ENCODE data around the gene IGSF6. TPM values are rescaled to one million over a fixed set of nuclear protein-coding genes. Genes with fewer than 3 reads are reported as not detected.

Gene IGSF6
- total and polyA plus RNA-seq, 2 donors (not counting 1 experiment from before 2014, with no cell fraction given), result 0.33 to 1.3 TPM

- Histone ChIP-seq H3K9ac (ENCODE audit: low read length) (no peak overlapping the region), H3K79me2 (ENCODE audit: control insufficient read depth, insufficient read depth, low read length) (no peaks in the 10 kb centered on the region), H3K9me3 (ENCODE audit: control extremely low read depth in 1 of 3, control insufficient read depth in 2 of 3, insufficient read depth in 1 of 3, low read length in 2 of 3) (no peaks in the 10 kb centered on the region), H3K27me3 (replicated peaks in 1 of 4; ENCODE audit: control extremely low read depth in 1 of 4, control insufficient read depth in 3 of 4, insufficient read depth in 4 of 4, low read length in 3 of 4) (no peaks in the 10 kb centered on the region), H2AFZ (ENCODE audit: insufficient read depth, low read depth, low read length, poor library complexity, severe bottlenecking) (no peak overlapping the region), H3K4me1 (ENCODE audit: control insufficient read depth in 2 of 2, insufficient read depth in 2 of 2, low read length in 2 of 2) (peaks cover 5 to 8% of the 10 kb centered on the region in 2 donors), H3K4me3 (ENCODE audit: control extremely low read depth in 1 of 5, extremely low read depth in 1 of 5, insufficient read depth in 1 of 5, low read depth in 2 of 5, low read length in 4 of 5) (no peak overlapping the region), H3K27ac (ENCODE audit: low read length in 2 of 2) (no peak overlapping the region), H3K36me3 (replicated peaks in 1 of 2; ENCODE audit: control extremely low read depth in 1 of 2, control insufficient read depth in 1 of 2, extremely low read depth in 1 of 2, insufficient read depth in 2 of 2, low read length in 1 of 2) (no peaks in the 10 kb centered on the region), H4K20me1 (ENCODE audit: control insufficient read depth, insufficient read depth, low read length, poor library complexity, severe bottlenecking) (no peaks in the 10 kb centered on the region), H3K4me2 (replicated peaks; ENCODE audit: low read depth, low read length, poor library complexity, severe bottlenecking) (no peak overlapping the region)
- intact Hi-C loops (cut with micrococcal nuclease), result no loop called here
- POLR2A ChIA-PET, result no interaction called here
- H3K27ac Mint-ChIP-seq, result no peak overlapping the region
- CTCF ChIA-PET, result interaction anchor here (1.0 to 3.1 kb wide), 4 partner anchors 9 to 116 kb away, joined by 3 to 15 read pairs (median 7); no protein-coding TSS in a partner anchor
- DNase-seq, result no peak
- H3K4me1 Mint-ChIP-seq, result peaks cover 14% of the 10 kb centered on the region
- TF ChIP-seq, protein P1, sequence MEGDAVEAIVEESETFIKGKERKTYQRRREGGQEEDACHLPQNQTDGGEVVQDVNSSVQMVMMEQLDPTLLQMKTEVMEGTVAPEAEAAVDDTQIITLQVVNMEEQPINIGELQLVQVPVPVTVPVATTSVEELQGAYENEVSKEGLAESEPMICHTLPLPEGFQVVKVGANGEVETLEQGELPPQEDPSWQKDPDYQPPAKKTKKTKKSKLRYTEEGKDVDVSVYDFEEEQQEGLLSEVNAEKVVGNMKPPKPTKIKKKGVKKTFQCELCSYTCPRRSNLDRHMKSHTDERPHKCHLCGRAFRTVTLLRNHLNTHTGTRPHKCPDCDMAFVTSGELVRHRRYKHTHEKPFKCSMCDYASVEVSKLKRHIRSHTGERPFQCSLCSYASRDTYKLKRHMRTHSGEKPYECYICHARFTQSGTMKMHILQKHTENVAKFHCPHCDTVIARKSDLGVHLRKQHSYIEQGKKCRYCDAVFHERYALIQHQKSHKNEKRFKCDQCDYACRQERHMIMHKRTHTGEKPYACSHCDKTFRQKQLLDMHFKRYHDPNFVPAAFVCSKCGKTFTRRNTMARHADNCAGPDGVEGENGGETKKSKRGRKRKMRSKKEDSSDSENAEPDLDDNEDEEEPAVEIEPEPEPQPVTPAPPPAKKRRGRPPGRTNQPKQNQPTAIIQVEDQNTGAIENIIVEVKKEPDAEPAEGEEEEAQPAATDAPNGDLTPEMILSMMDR (IDR thresholded peaks at IDR 0.05), result no peak
- TF ChIP-seq EZH2 (IDR thresholded peaks at IDR 0.05; ENCODE audit: borderline replicate concordance, insufficient read depth, low read depth, low read length, poor library complexity, severe bottlenecking), result no peak
- 93% methylated on average over 9 of the region's 9 CpGs for WGBS (ENCODE audit: insufficient coverage)
- H3K9me3 Mint-ChIP-seq (ENCODE audit: insufficient read depth), result no peaks in the 10 kb centered on the region
- H3K4me3 Mint-ChIP-seq, result no peak overlapping the region
- ATAC-seq (ENCODE audit: low read depth), result no peak
- peaks cover 4% of the 10 kb centered on the region for H3K27me3 Mint-ChIP-seq
Measured at GRCh38 chr16:21592191-21592590, 60.2 kb downstream of the IGSF6 start.

DNA sequence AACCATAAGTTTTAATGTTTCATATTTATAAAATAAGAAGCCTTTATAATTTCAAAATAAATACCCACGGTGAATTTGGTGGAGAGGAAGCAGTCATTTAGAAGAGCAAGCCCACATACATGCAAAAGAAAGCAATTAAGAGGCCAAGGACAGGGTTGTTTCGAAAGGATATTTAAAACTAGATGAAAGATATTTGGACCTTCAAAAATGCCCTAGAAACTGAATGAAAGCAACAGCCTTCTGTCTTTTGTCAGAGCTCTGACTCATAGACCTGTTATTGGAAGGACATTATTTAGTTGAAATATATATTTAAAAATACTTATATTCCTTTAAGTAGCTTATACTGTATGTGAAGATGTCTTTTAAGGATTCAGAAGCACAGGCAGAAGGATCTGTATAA lies 61.6 kb downstream of the IGSF6 start:
- no CpG with 5 or more reads among the region's 2 CpGs for WGBS (ENCODE audit: insufficient coverage)
- ATAC-seq (ENCODE audit: low read depth) (no peak), DNase-seq (no peak)
- ChIA-PET POLR2A (no interaction called here), CTCF (interaction anchor here (1.9 to 3.1 kb wide), 2 partner anchors 10 to 51 kb away, joined by 4 to 15 read pairs; no protein-coding TSS in a partner anchor)
- no peaks in the 10 kb centered on the region for H3K9me3 ChIP-seq (ENCODE audit: control extremely low read depth in 1 of 3, control insufficient read depth in 2 of 3, insufficient read depth in 1 of 3, low read length in 2 of 3)
- no peaks in the 10 kb centered on the region for H3K27me3 ChIP-seq (replicated peaks in 1 of 4; ENCODE audit: control extremely low read depth in 1 of 4, control insufficient read depth in 3 of 4, insufficient read depth in 4 of 4, low read length in 3 of 4)
- no peak overlapping the region for H3K9ac ChIP-seq (ENCODE audit: low read length)
- H3K27ac ChIP-seq (ENCODE audit: low read length in 2 of 2), result no peak overlapping the region
- H2AFZ ChIP-seq (ENCODE audit: insufficient read depth, low read depth, low read length, poor library complexity, severe bottlenecking), result no peak overlapping the region
- TF ChIP-seq EZH2 (IDR thresholded peaks at IDR 0.05; ENCODE audit: borderline replicate concordance, insufficient read depth, low read depth, low read length, poor library complexity, severe bottlenecking), result no peak
- TF ChIP-seq, protein P1 (IDR thresholded peaks at IDR 0.05), result no peak
- intact Hi-C loops (cut with micrococcal nuclease), result no loop called here
- no peak overlapping the region for H3K4me3 Mint-ChIP-seq
- no peaks in the 10 kb centered on the region for H4K20me1 ChIP-seq (ENCODE audit: control insufficient read depth, insufficient read depth, low read length, poor library complexity, severe bottlenecking)
- peaks cover 4% of the 10 kb centered on the region for H3K27me3 Mint-ChIP-seq
- H3K4me3 ChIP-seq (ENCODE audit: control extremely low read depth in 1 of 5, extremely low read depth in 1 of 5, insufficient read depth in 1 of 5, low read depth in 2 of 5, low read length in 4 of 5), result no peak overlapping the region
- H3K4me2 ChIP-seq (replicated peaks; ENCODE audit: low read depth, low read length, poor library complexity, severe bottlenecking), result peak overlapping the region; percentile 39
- peaks cover 5 to 8% of the 10 kb centered on the region in 2 donors for H3K4me1 ChIP-seq (ENCODE audit: control insufficient read depth in 2 of 2, insufficient read depth in 2 of 2, low read length in 2 of 2)
- no peak overlapping the region for H3K27ac Mint-ChIP-seq
- H3K36me3 ChIP-seq (replicated peaks in 1 of 2; ENCODE audit: control extremely low read depth in 1 of 2, control insufficient read depth in 1 of 2, extremely low read depth in 1 of 2, insufficient read depth in 2 of 2, low read length in 1 of 2), result no peaks in the 10 kb centered on the region
- no peaks in the 10 kb centered on the region for H3K79me2 ChIP-seq (ENCODE audit: control insufficient read depth, insufficient read depth, low read length)
- peaks cover 14% of the 10 kb centered on the region for H3K4me1 Mint-ChIP-seq
- no peaks in the 10 kb centered on the region for H3K9me3 Mint-ChIP-seq (ENCODE audit: insufficient read depth)

Measured in B cell (primary cell).